Left ventricle myocardium inferior (tissue), 1 donor: ENCODE data around the gene MEIOSIN. TPM values are rescaled to one million over a fixed set of nuclear protein-coding genes. Genes with fewer than 3 reads are reported as not detected.

Experiments
- DNase-seq: peaks from one replicate; pipeline ENCODE4 v3.0.0-alpha.2; 2020
- H3K27ac ChIP-seq: fragments of 200-600 bp; replicated peaks from 2 replicates; pipeline ENCODE4 v1.8.0; 2021
- H3K27me3 ChIP-seq: fragments of 200-600 bp; 2 replicates; pipeline ENCODE4 v1.8.0; 2021; ENCODE audit warnings: low read depth
- H3K36me3 ChIP-seq: fragments of 200-600 bp; 2 replicates; pipeline ENCODE4 v1.8.0; 2021
- H3K4me1 ChIP-seq: fragments of 200-600 bp; 2 replicates; pipeline ENCODE4 v1.8.0; 2021
- H3K4me3 ChIP-seq: fragments of 200-600 bp; 2 replicates; pipeline ENCODE4 v1.8.0; 2021; ENCODE audit warnings: mild to moderate bottlenecking, moderate library complexity
- H3K9me3 ChIP-seq: fragments of 200-600 bp; replicated peaks from 2 replicates; pipeline ENCODE4 v1.8.0; 2021
- intact Hi-C: fragments of 100-400 bp; cut with micrococcal nuclease; formaldehyde crosslinking; loops from one replicate; pipeline ENCODE4 v1.11.0; 2022
- total RNA-seq: library from RNA; stranded (reverse); fragmentation: NEBNext Ultra II Directional; extraction: Animal tissue kit (Norgen Biotek cat#: 25700); gene quantifications from one replicate; pipeline ENCODE4 v1.2.1, GENCODE V29; 2021
- TF ChIP-seq, protein P1 (sequence below): fragments of 200-600 bp; IDR thresholded peaks from 2 replicates; pipeline ENCODE4 v1.8.0; 2021; ENCODE audit warnings: antibody characterized with exemption, mild to moderate bottlenecking, borderline replicate concordance
- donor health status: DM: no; HTN: yes; CAD: no; lungs with severe emphysema.

Gene MEIOSIN
- total RNA-seq, 1 donor from 2014 or later: not detected

DNA sequence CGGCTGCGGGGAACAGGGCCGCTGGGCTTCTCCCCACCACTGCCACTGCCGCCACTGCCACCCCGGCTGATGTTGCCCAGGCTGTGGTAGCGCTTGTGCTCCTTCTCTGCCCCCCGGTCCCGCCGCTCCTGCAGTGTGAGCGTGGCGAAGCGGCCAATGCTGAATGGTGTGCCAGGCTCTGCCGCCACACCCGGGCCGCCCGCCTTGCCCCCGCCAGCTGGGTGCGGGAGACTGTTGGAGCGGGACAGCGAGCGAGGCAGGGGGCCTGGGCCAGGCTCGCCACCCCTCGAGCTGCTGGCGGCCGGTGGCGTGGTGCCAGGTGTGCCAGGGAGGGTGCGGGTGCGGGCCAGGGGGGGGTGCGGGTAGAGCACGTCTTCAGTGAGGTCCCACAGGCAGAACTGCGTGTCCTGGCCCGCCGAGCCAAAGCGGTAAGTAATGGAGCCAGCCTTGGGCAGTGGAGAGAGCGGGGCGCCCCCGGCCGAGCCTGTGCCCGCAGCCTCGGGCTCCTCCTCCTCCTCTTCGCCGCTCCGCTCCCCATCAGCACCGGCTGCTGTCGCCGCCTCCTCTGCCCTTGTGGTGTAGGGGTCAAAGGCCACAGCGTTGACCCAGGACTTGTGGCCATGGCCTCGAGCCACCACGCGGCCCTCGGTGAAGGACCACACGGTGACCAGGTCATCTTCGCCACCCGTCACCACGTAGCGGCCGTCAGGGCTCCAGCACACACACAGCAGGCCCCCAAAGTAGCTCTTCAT, 52.7 kb downstream of the MEIOSIN start:
- H3K27me3 ChIP-seq: no peaks in the 10 kb centered on the region
- DNase-seq: no peak
- H3K9me3 ChIP-seq: no peaks in the 10 kb centered on the region
- TF ChIP-seq, protein P1, sequence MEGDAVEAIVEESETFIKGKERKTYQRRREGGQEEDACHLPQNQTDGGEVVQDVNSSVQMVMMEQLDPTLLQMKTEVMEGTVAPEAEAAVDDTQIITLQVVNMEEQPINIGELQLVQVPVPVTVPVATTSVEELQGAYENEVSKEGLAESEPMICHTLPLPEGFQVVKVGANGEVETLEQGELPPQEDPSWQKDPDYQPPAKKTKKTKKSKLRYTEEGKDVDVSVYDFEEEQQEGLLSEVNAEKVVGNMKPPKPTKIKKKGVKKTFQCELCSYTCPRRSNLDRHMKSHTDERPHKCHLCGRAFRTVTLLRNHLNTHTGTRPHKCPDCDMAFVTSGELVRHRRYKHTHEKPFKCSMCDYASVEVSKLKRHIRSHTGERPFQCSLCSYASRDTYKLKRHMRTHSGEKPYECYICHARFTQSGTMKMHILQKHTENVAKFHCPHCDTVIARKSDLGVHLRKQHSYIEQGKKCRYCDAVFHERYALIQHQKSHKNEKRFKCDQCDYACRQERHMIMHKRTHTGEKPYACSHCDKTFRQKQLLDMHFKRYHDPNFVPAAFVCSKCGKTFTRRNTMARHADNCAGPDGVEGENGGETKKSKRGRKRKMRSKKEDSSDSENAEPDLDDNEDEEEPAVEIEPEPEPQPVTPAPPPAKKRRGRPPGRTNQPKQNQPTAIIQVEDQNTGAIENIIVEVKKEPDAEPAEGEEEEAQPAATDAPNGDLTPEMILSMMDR: no peak
- intact Hi-C loops: no loop called here
- no peak overlapping the region for H3K4me3 ChIP-seq
- peak overlapping the region; percentile 94 for H3K27ac ChIP-seq
- H3K36me3 ChIP-seq: peaks cover 51% of the 10 kb centered on the region
- H3K4me1 ChIP-seq: peaks cover 86% of the 10 kb centered on the region

DNA sequence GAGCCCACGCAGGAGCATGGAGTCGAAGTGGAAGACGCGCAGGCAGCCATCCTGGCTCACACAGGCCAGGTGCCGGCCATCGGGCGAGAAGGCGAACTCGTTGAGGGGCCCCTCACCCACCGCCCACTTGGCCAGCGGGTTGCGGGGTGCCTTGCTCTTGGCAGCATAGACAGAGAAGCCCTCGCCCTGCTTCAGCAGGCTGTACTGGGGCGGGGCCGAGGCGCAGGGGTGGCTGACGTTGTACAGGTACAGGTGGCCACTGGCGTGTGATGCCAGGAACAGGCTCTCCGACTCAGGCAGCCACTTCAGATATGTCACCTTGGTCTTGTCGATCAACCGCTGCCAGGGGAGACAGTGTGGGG, 53.3 kb downstream of the MEIOSIN start:
- DNase-seq: no peak
- Histone ChIP-seq H3K9me3 (no peaks in the 10 kb centered on the region), H3K27ac (peak overlapping the region; percentile 94), H3K36me3 (peaks cover 51% of the 10 kb centered on the region), H3K4me1 (peaks cover 86% of the 10 kb centered on the region), H3K27me3 (no peaks in the 10 kb centered on the region), H3K4me3 (no peak overlapping the region)
- TF ChIP-seq, protein P1: no peak
- intact Hi-C loops: no loop called here

DNA sequence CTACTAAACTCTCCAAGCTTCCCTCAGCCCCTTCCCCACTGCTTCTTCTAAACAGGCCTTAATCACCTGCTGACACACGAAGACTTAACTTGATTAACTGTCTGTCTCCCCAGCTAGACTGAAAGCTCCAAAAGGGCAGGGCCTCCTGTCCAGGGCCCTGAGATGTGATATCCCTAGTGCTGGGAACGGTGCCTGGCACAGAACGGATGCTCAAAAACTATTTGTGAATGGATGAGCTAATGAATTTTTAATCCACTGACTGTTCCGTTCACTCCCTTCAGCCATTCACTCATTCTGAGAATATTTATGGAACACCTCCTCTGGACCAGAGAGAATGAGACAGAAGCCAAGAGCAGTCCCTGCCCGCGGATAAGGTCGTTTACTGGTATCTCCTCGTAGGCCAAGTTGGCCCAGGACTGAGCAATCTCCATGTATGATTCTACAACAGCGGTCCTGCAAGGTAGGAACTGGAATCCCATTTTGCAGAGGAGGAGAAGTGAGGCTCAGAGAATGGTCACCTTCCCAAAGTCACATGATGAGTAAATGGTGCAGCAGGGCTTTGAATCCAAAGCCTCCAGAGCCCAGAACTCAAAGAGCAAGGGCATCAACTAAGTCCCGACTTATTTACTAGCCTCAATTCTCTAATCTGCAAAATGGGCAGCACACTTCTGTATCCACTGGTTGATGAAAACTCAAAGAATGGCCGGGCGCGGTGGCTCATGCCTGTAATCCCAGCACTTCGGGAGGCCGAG, 56.0 kb downstream of the MEIOSIN start:
- Histone ChIP-seq H3K9me3 (no peaks in the 10 kb centered on the region), H3K27me3 (no peaks in the 10 kb centered on the region), H3K4me1 (peaks cover 75% of the 10 kb centered on the region), H3K4me3 (no peak overlapping the region), H3K27ac (peak overlapping the region; percentile 55), H3K36me3 (peaks cover 51% of the 10 kb centered on the region)
- intact Hi-C loops: no loop called here
- no peak for DNase-seq
- TF ChIP-seq, protein P1: no peak

DNA sequence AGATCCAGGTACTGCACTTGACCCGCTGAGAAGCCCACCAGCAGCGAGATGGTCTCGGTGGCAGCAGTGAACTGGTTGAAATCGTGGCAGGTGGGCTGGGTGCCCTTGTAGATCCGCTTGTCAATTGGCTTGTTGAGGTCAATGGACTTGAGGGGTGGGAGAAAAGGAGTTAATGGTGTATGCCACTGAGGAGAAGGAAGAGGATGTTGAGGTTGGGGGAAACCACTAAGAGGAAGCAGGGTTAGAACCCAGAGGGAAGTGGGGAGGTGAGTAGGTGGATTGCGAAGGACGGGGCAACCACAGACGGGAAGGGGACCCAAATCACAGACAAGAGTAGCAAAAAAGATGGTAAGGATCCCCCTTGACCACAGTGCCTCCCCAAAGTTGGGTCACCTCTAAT, 57.7 kb downstream of the MEIOSIN start:
- peaks cover 44% of the 10 kb centered on the region for H3K36me3 ChIP-seq
- TF ChIP-seq, protein P1: no peak
- no peaks in the 10 kb centered on the region for H3K27me3 ChIP-seq
- H3K4me3 ChIP-seq: peak overlapping the region; percentile 80
- H3K4me1 ChIP-seq: peaks cover 57% of the 10 kb centered on the region
- H3K9me3 ChIP-seq: no peaks in the 10 kb centered on the region
- H3K27ac ChIP-seq: no peak overlapping the region
- no peak for DNase-seq
- intact Hi-C loops: no loop called here

DNA sequence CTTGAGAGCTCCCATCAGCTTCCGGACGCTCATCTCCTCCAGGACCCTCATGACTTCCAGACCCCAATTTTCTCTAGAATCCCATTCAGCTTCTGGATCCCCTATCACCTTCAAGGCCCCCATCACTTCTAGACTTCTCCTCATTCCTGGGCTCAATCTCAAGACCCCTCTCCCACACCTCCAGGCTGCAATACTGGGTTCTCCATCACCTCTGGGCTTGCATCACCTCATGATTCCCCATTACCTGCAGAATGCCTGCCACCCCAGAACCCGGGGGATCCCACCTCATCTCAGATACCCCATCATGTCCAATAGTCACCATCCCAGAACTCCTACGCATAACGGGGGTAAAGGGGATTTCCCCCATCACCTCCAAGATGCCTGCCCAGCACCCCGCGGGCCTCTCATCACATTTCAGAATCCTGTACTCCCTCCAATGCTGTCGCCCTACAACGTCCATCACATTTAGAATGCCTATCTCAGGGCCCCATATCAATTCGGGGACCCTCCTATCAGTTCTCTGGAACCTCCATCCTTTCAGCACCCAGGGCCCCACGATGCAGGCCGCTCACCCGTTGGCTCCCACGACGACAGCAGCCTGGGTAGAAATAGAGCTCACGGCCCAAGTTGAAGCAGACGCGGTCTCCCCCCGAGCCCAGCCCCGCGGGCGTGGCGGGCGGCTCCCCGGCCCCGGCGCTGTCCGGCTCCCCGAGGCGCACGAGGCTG, 58.7 kb downstream of the MEIOSIN start:
- Histone ChIP-seq H3K27ac (peak overlapping the region; percentile 92), H3K9me3 (no peaks in the 10 kb centered on the region), H3K36me3 (peaks cover 34% of the 10 kb centered on the region), H3K27me3 (no peaks in the 10 kb centered on the region), H3K4me1 (peaks cover 49% of the 10 kb centered on the region), H3K4me3 (peak overlapping the region; percentile 80)
- TF ChIP-seq, protein P1: no peak
- intact Hi-C loops: no loop called here
- no peak for DNase-seq
